Measurements from ENCODE around the gene YRDC.

YRDC gene

GRCh38 chr1:37845786-37846185 lies 37.8 kb upstream of the YRDC start:
- Histone ChIP-seq H4K20me1 (ENCODE audit: insufficient read depth, low read length) (no peaks in the 10 kb centered on the region), H3K27me3 (ENCODE audit: low read depth, low read length) (no peaks in the 10 kb centered on the region), H3K27ac (ENCODE audit: low read length) (no peak overlapping the region), H3K4me3 (ENCODE audit: low read length) (no peak overlapping the region), H3K4me1 (ENCODE audit: low read length) (peaks cover 17% of the 10 kb centered on the region), H3K9ac (ENCODE audit: low read length) (no peak overlapping the region), H2AFZ (ENCODE audit: low read depth, low read length) (no peak overlapping the region), H3K36me3 (replicated peaks; ENCODE audit: low read depth, low read length) (no peaks in the 10 kb centered on the region), H3K9me3 (ENCODE audit: insufficient read depth, low read length) (no peaks in the 10 kb centered on the region), H3K79me2 (ENCODE audit: low read length) (peaks cover 44% of the 10 kb centered on the region), H3K4me2 (ENCODE audit: low read length) (no peak overlapping the region)
- no peak for TF ChIP-seq EZH2phosphoT487 (IDR thresholded peaks at IDR 0.05; ENCODE audit: low read depth)
- TF ChIP-seq CTCF (IDR thresholded peaks at IDR 0.05; ENCODE audit: low read depth, low read length) = no peak

GRCh38 chr1:37845049-37845646 lies 37.1 kb upstream of the YRDC start:
- no peaks in the 10 kb centered on the region for H4K20me1 ChIP-seq (ENCODE audit: insufficient read depth, low read length)
- no peak overlapping the region for H3K4me3 ChIP-seq (ENCODE audit: low read length)

GRCh38 chr1:37844536-37844935 lies 36.5 kb upstream of the YRDC start:
- H3K9me3 ChIP-seq (ENCODE audit: insufficient read depth, low read length) = no peaks in the 10 kb centered on the region
- no peak overlapping the region for H3K4me2 ChIP-seq (ENCODE audit: low read length)
- H3K4me3 ChIP-seq (ENCODE audit: low read length) = no peak overlapping the region
- no peaks in the 10 kb centered on the region for H4K20me1 ChIP-seq (ENCODE audit: insufficient read depth, low read length)
- TF ChIP-seq EZH2phosphoT487 (IDR thresholded peaks at IDR 0.05; ENCODE audit: low read depth) (no peak), CTCF (IDR thresholded peaks at IDR 0.05; ENCODE audit: low read depth, low read length) (no peak)
- peaks cover 33% of the 10 kb centered on the region for H3K79me2 ChIP-seq (ENCODE audit: low read length)
- no peak overlapping the region for H2AFZ ChIP-seq (ENCODE audit: low read depth, low read length)
- no peaks in the 10 kb centered on the region for H3K27me3 ChIP-seq (ENCODE audit: low read depth, low read length)
- H3K9ac ChIP-seq (ENCODE audit: low read length) = no peak overlapping the region
- H3K4me1 ChIP-seq (ENCODE audit: low read length) = peaks cover 17% of the 10 kb centered on the region
- no peaks in the 10 kb centered on the region for H3K36me3 ChIP-seq (replicated peaks; ENCODE audit: low read depth, low read length)
- H3K27ac ChIP-seq (ENCODE audit: low read length) = no peak overlapping the region

More at GRCh38 chr1:37845049-37845646, 37.1 kb upstream of the YRDC start:
- no peak overlapping the region for H3K4me2 ChIP-seq (ENCODE audit: low read length)
- no peak overlapping the region for H3K9ac ChIP-seq (ENCODE audit: low read length)
- peaks cover 38% of the 10 kb centered on the region for H3K79me2 ChIP-seq (ENCODE audit: low read length)
- H3K4me1 ChIP-seq (ENCODE audit: low read length) = peaks cover 17% of the 10 kb centered on the region
- H3K9me3 ChIP-seq (ENCODE audit: insufficient read depth, low read length) = no peaks in the 10 kb centered on the region
- no peak for TF ChIP-seq CTCF (IDR thresholded peaks at IDR 0.05; ENCODE audit: low read depth, low read length)
- no peak for TF ChIP-seq EZH2phosphoT487 (IDR thresholded peaks at IDR 0.05; ENCODE audit: low read depth)
- no peaks in the 10 kb centered on the region for H3K36me3 ChIP-seq (replicated peaks; ENCODE audit: low read depth, low read length)
- H2AFZ ChIP-seq (ENCODE audit: low read depth, low read length) = no peak overlapping the region
- no peaks in the 10 kb centered on the region for H3K27me3 ChIP-seq (ENCODE audit: low read depth, low read length)
- no peak overlapping the region for H3K27ac ChIP-seq (ENCODE audit: low read length)

- H3K79me2 ChIP-seq (ENCODE audit: low read length) = peaks cover 10% of the 10 kb centered on the region; the same call in 1 of the 2 replicates
- H3K9me3 ChIP-seq (ENCODE audit: insufficient read depth, low read length) = no peaks in the 10 kb centered on the region
- no peaks in the 10 kb centered on the region for H3K27me3 ChIP-seq (ENCODE audit: low read depth, low read length)
- H3K27ac ChIP-seq (ENCODE audit: low read length) = no peak overlapping the region
- peaks cover 5% of the 10 kb centered on the region for H3K36me3 ChIP-seq (replicated peaks; ENCODE audit: low read depth, low read length)
- no peak overlapping the region for H2AFZ ChIP-seq (ENCODE audit: low read depth, low read length)
- H3K4me3 ChIP-seq (ENCODE audit: low read length) = no peak overlapping the region
- H3K4me2 ChIP-seq (ENCODE audit: low read length) = no peak overlapping the region
- TF ChIP-seq CTCF (IDR thresholded peaks at IDR 0.05; ENCODE audit: low read depth, low read length) (no peak), EZH2phosphoT487 (IDR thresholded peaks at IDR 0.05; ENCODE audit: low read depth) (no peak)
- peaks cover 8% of the 10 kb centered on the region for H3K4me1 ChIP-seq (ENCODE audit: low read length)
- H3K9ac ChIP-seq (ENCODE audit: low read length) = no peak overlapping the region
- H4K20me1 ChIP-seq (ENCODE audit: insufficient read depth, low read length) = no peaks in the 10 kb centered on the region
Observed at GRCh38 chr1:37841652-37842051, 33.6 kb upstream of the YRDC start.

Measured in OCI-LY3 (cell line).